HCT116 (cell line): ENCODE measurements around the gene FSD1L. TPM values are rescaled to one million over a fixed set of nuclear protein-coding genes. Genes with fewer than 3 reads are reported as not detected.
"Not testable (repeated sequence)": the region's sequence is repeated elsewhere in the genome, so short reads cannot be mapped to it uniquely, and the experiment has no call there.

Experiments used
- ATAC-seq: fragments of 200-7000 bp; cut with Tn5 transposase; 2 replicates; pipeline ENCODE4 v1.9.1; 2020; ENCODE audit warnings: mild to moderate bottlenecking, moderate library complexity
- BruUV-seq: library from RNA; stranded (reverse); fragments of 400-500 nt; replicated peaks from 2 replicates; lab custom pipeline; 2021; lab: Mats Ljungman, UMichigan
- CTCF ChIA-PET: fragments of 300-600 bp; sonication (Branson Sonifier 250); formaldehyde crosslinking; loops from one replicate; lab custom pipeline; 2021; ENCODE audit warnings: antibody characterized with exemption; lab: Charles Lee
- POLR2A ChIA-PET: fragments of 300-600, 350-600 bp; sonication (Branson Sonifier 250); formaldehyde crosslinking; loops from one replicate; lab custom pipeline; 2021; ENCODE audit warnings: antibody characterized with exemption; lab: Charles Lee
- RAD21 ChIA-PET, 2 experiments: fragments of 300-600 bp; sonication (Branson Sonifier 250); formaldehyde crosslinking; loops; one replicate each; lab custom pipeline; 2023; ENCODE audit warnings: low total read pairs in 2 of 2; ENCODE audit not compliant: uncharacterized antibody in 2 of 2, unreplicated experiment in 2 of 2, low non-redundant PET in 1 of 2; lab: Charles Lee
- DNase-seq: peaks from one replicate; pipeline ENCODE4 v3.0.0-alpha.2; 2010; ENCODE audit warnings: low read depth, low spot score
- H2AFZ ChIP-seq: fragments of 200-600 bp; shearing (Covaris generic), sonication (generic); 2 replicates; pipeline ENCODE4 v1.6.1; 2017; ENCODE audit warnings: low read depth, mixed run types, mixed read lengths, antibody characterized with exemption, low read length; ENCODE audit not compliant: poor library complexity, severe bottlenecking
- H3K27ac ChIP-seq: 2 replicates; pipeline ENCODE4 v1.5.1; 2012; ENCODE audit warnings: low read depth, low read length
- H3K27me3 ChIP-seq: fragments of 200-600 bp; sonication (generic); 2 replicates; pipeline ENCODE4 v1.6.1; 2016; ENCODE audit warnings: mixed run types, low read length, mixed read lengths; ENCODE audit not compliant: insufficient read depth
- H3K36me3 ChIP-seq, 2 experiments: fragments of 200-500 bp in 1 of 2; fragments of 200-600 bp in 1 of 2; sonication (Bioruptor generic) in 1 of 2; sonication (generic) in 1 of 2; 2 replicates each; pipeline versions ENCODE4 v1.5.1 to v1.6.1; 2014 to 2016; ENCODE audit warnings: low read length in 2 of 2, inconsistent platforms in 1 of 2, mixed read lengths in 1 of 2, mixed run types in 1 of 2; ENCODE audit not compliant: insufficient read depth in 2 of 2, control insufficient read depth in 1 of 2
- H3K4me1 ChIP-seq, 2 experiments: fragments of 200-600 bp in 1 of 2; sonication (generic) in 1 of 2; 2 replicates each; pipeline versions ENCODE4 v1.5.1 to v1.6.1; 2012 to 2017; ENCODE audit warnings: low read length in 2 of 2, inconsistent platforms in 1 of 2, mild to moderate bottlenecking in 1 of 2, mixed read lengths in 1 of 2, mixed run types in 1 of 2, moderate library complexity in 1 of 2; ENCODE audit not compliant: insufficient read depth in 2 of 2, control insufficient read depth in 1 of 2
- H3K4me2 ChIP-seq: fragments of 200-600 bp; sonication (generic); 2 replicates; pipeline ENCODE4 v1.6.1; 2017; ENCODE audit warnings: mixed run types, low read length, mixed read lengths
- H3K4me3 ChIP-seq, 2 experiments: fragments of 200-600 bp in 1 of 2; sonication (generic) in 1 of 2; replicated peaks in 1 of 2; 2 replicates each; pipeline ENCODE4 v1.5.1; 2011 to 2016; ENCODE audit warnings: low read length in 2 of 2, control low read depth in 1 of 2, low read depth in 1 of 2, mild to moderate bottlenecking in 1 of 2, mixed read lengths in 1 of 2, mixed run types in 1 of 2
- H3K79me2 ChIP-seq: fragments of 200-600 bp; sonication (generic); 2 replicates; pipeline ENCODE4 v1.6.1; 2017; ENCODE audit warnings: mild to moderate bottlenecking, mixed run types, low read length, moderate library complexity, mixed read lengths; ENCODE audit not compliant: insufficient read depth
- H3K9ac ChIP-seq: fragments of 200-600 bp; sonication (generic); 2 replicates; pipeline ENCODE4 v1.6.1; 2016; ENCODE audit warnings: low read length, mixed read lengths
- H3K9me2 ChIP-seq: fragments of 200-600 bp; sonication (generic), shearing (Covaris generic); 2 replicates; pipeline ENCODE4 v1.6.1; 2017; ENCODE audit warnings: mixed run types, mild to moderate bottlenecking, moderate library complexity; ENCODE audit not compliant: insufficient read depth
- H3K9me3 ChIP-seq, 2 experiments: fragments of 200-500 bp in 1 of 2; fragments of 200-600 bp in 1 of 2; sonication (Bioruptor generic) in 1 of 2; sonication (generic) in 1 of 2; 2 replicates each; pipeline ENCODE4 v1.6.1; 2014 to 2017; ENCODE audit warnings: low read length in 2 of 2, mixed read lengths in 2 of 2, inconsistent platforms in 1 of 2, low read depth in 1 of 2, mild to moderate bottlenecking in 1 of 2, mixed run types in 1 of 2, moderate library complexity in 1 of 2; ENCODE audit not compliant: control insufficient read depth in 1 of 2, insufficient read depth in 1 of 2
- H4K20me1 ChIP-seq: fragments of 200-600 bp; sonication (generic), shearing (Covaris generic); 2 replicates; pipeline ENCODE4 v1.6.1; 2017; ENCODE audit warnings: mixed run types, mild to moderate bottlenecking, moderate library complexity; ENCODE audit not compliant: insufficient read depth
- ATF3 ChIP-seq: IDR thresholded peaks from 2 replicates; pipeline ENCODE4 v1.6.1; 2012
- CTCF ChIP-seq, 3 experiments: fragments of 200-600 bp in 1 of 3; sonication (generic) in 1 of 3; IDR thresholded peaks in 2 of 3; conservative IDR thresholded peaks in 1 of 3; 2 replicates each; pipeline ENCODE4 v1.5.1; 2012 to 2017; ENCODE audit warnings: low read depth in 2 of 3, low read length in 2 of 3, antibody characterized with exemption in 1 of 3, borderline replicate concordance in 1 of 3, control low read depth in 1 of 3, mild to moderate bottlenecking in 1 of 3, mixed read lengths in 1 of 3, mixed run types in 1 of 3, moderate library complexity in 1 of 3; ENCODE audit not compliant: insufficient read depth in 1 of 3
- EGR1 ChIP-seq: IDR thresholded peaks from 2 replicates; pipeline ENCODE4 v1.6.1; 2012; ENCODE audit warnings: low read depth
- EZH2 ChIP-seq: fragments of 200-600 bp; sonication (generic); IDR thresholded peaks from 2 replicates; pipeline ENCODE4 v1.6.1; 2017; ENCODE audit warnings: antibody characterized with exemption, mixed run types
- FOSL1 ChIP-seq: IDR thresholded peaks from 2 replicates; pipeline ENCODE4 v1.6.1; 2012; ENCODE audit warnings: low read depth
- POLR2A ChIP-seq: IDR thresholded peaks from 2 replicates; pipeline ENCODE4 v1.7.0; 2011; ENCODE audit warnings: borderline replicate concordance; ENCODE audit not compliant: insufficient read depth, insufficient read length; ENCODE audit errors: extremely low read depth
- SIN3A ChIP-seq: IDR thresholded peaks from 2 replicates; pipeline ENCODE4 v1.6.1; 2012; ENCODE audit warnings: low read depth
- SP1 ChIP-seq: IDR thresholded peaks from 2 replicates; pipeline ENCODE4 v1.6.1; 2012; ENCODE audit warnings: low read depth
- intact Hi-C: fragments of 100-400 bp; cut with micrococcal nuclease; formaldehyde crosslinking; loops from 2 replicates; pipeline ENCODE4 v1.10.0; 2022
- total RNA-seq: library from RNA; stranded (reverse); gene quantifications from one replicate; pipeline ENCODE4 v1.2.1, GENCODE V29; 2021; ENCODE audit not compliant: unreplicated experiment
- TF ChIP-seq, protein P1 (sequence below): IDR thresholded peaks from 2 replicates; pipeline ENCODE4 v1.6.1; 2012

The FSD1L gene
- total RNA-seq, 1 experiment from 2014 or later: 5.5 TPM

GRCh38 chr9:105581550-105581949 lies 133.7 kb downstream of the FSD1L start:
- H3K27me3 ChIP-seq, DNase-seq, CTCF ChIA-PET, H3K79me2 ChIP-seq, intact Hi-C loops, H3K4me2 ChIP-seq, H3K9me2 ChIP-seq, H3K9ac ChIP-seq, H3K27ac ChIP-seq, RAD21 ChIA-PET, BruUV-seq, H3K4me3 ChIP-seq, POLR2A ChIA-PET, H2AFZ ChIP-seq, H3K4me1 ChIP-seq, H3K9me3 ChIP-seq, H3K36me3 ChIP-seq, ATAC-seq, H4K20me1 ChIP-seq: not testable (repeated sequence)

GRCh38 chr9:105593145-105593544 lies 145.3 kb downstream of the FSD1L start:
- no TSS peak for BruUV-seq
- intact Hi-C loops: no loop called here
- no peaks in the 10 kb centered on the region for H3K9me2 ChIP-seq

More at GRCh38 chr9:105593145-105593544, 145.3 kb downstream of the FSD1L start:
- Histone ChIP-seq H3K36me3 (no peaks in the 10 kb centered on the region), H4K20me1 (no peaks in the 10 kb centered on the region), H3K27ac (no peak overlapping the region), H3K9me3 (no peaks in the 10 kb centered on the region), H3K4me3 (no peak overlapping the region), H3K4me2 (no peak overlapping the region), H3K4me1 (no peaks in the 10 kb centered on the region), H3K79me2 (no peaks in the 10 kb centered on the region), H3K9ac (no peak overlapping the region), H2AFZ (no peak overlapping the region), H3K27me3 (no peaks in the 10 kb centered on the region)
- DNase-seq (no peak), ATAC-seq (no peak)
- TF ChIP-seq EGR1: no peak
- no peak for TF ChIP-seq FOSL1
- no peak for TF ChIP-seq SIN3A
- TF ChIP-seq, protein P1, sequence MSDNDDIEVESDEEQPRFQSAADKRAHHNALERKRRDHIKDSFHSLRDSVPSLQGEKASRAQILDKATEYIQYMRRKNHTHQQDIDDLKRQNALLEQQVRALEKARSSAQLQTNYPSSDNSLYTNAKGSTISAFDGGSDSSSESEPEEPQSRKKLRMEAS: no peak
- TF ChIP-seq SP1: no peak
- TF ChIP-seq EZH2: no peak
- TF ChIP-seq CTCF (IDR thresholded peaks at IDR 0.05 in 2 of 3, conservative IDR thresholded peaks at IDR 0.05 in 1 of 3; ENCODE audit: borderline replicate concordance in 1 of 3, insufficient read depth in 1 of 3, low read depth in 2 of 3, low read length in 2 of 3): no peak
- no peak for TF ChIP-seq ATF3
- no peak for TF ChIP-seq POLR2A
- ChIA-PET CTCF (no interaction called here), RAD21 (no interaction called here), POLR2A (no interaction called here)

Other genes starting within 250 kb of the FSD1L start
- gene SLC44A1, start 203.4 kb upstream of the FSD1L start, total RNA-seq: 44.1 TPM
- 17.3 TPM for gene FKTN, start 110.1 kb downstream of the FSD1L start, total RNA-seq
- not detected for gene TAL2, start 214.4 kb downstream of the FSD1L start, total RNA-seq
- 24.5 TPM for gene TMEM38B, start 246.5 kb downstream of the FSD1L start, total RNA-seq